ENCODE data around the gene CUBN.
A peak's percentile ranks its signal among the peaks of the same experiment; 100 is the strongest.

CUBN gene

GRCh38 chr10:17025444-17026295, 103.9 kb downstream of the CUBN start:
- TF ChIP-seq CTCF (IDR thresholded peaks at IDR 0.05; ENCODE audit: low read depth, low read length) = no peak
- H3K4me3 ChIP-seq (replicated peaks in 1 of 2; ENCODE audit: low read depth in 2 of 2, low read length in 2 of 2) = peak overlapping the region in 1 of 2 donors; percentile 16
- peak; percentile 96 to 99 for DNase-seq (ENCODE audit: low read depth in 2 of 2)

DNA sequence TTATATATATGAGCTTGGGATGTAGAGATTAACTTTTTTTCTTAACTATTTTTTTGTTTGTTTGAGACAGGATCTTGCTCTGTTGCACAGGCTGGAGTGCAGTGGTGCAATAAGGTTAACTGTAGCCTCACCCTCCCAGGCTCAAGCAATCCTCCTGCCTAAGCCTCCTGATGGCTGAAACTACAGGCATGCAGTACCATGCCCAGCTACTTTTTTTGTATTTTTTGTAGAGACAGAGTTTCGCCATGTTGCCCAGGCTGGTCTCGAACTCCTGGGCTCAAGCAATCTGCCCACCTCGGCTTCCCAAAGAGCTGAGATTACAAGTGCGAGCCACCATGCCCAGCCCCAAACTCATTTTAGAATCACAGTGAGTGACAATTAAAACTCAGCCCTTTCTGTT, 105.2 kb downstream of the CUBN start:
- TF ChIP-seq CTCF (IDR thresholded peaks at IDR 0.05; ENCODE audit: low read depth, low read length) = no peak
- H3K4me3 ChIP-seq (replicated peaks in 1 of 2; ENCODE audit: low read depth in 2 of 2, low read length in 2 of 2) = no peak overlapping the region
- no peak for DNase-seq (ENCODE audit: low read depth in 2 of 2)

DNA sequence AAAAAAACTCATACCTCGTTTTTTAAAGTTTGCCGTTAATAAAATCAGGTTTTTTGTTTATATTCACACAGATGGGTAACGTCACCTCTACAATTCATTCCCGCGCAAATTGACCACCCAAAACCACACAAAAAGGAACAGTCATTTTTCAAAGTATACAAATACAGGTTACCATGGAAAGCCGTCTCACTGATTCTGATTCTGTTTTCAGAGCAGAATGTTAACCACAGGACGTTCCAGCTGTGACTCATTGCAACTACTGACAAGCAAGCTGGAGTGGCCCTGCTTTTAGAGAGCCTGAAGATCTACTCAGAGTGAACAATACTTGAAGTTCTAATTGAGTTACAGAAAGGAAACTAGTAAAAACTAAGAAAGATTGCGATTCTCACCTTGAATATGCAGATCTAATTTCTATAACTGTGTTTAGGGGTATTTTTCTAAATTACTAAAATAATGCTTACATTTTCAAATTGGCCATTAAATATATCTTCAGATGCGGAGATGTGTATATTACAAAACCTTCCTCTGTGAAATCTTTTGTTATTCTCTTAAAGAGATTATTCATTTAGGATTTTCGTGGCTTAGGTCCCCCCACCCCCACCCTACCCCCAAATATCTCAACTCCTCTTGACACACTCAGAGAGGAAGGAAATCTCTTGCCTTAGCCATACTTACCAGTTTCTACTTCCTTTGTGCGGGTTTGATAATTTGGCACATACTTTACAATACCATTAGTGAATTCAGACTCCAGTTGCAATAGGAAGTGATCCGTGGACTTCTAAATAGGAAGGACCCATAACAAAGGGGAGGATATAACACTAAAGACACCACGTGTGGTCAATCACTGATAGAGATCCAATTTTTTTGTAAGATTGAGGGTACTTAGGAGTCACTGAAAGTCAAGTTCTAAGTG, 106.0 kb downstream of the CUBN start:
- peak overlapping the region in 1 of 2 donors; percentile 5 for H3K4me3 ChIP-seq (replicated peaks in 1 of 2; ENCODE audit: low read depth in 2 of 2, low read length in 2 of 2)
- peak; percentile 98 to 100 for DNase-seq (ENCODE audit: low read depth in 2 of 2)
- TF ChIP-seq CTCF (IDR thresholded peaks at IDR 0.05; ENCODE audit: low read depth, low read length) = no peak

GRCh38 chr10:17022896-17023295, 106.7 kb downstream of the CUBN start:
- no peak overlapping the region for H3K4me3 ChIP-seq (replicated peaks in 1 of 2; ENCODE audit: low read depth in 2 of 2, low read length in 2 of 2)
- DNase-seq (ENCODE audit: low read depth in 2 of 2) = peak in 1 of 2 donors; percentile 55

DNA sequence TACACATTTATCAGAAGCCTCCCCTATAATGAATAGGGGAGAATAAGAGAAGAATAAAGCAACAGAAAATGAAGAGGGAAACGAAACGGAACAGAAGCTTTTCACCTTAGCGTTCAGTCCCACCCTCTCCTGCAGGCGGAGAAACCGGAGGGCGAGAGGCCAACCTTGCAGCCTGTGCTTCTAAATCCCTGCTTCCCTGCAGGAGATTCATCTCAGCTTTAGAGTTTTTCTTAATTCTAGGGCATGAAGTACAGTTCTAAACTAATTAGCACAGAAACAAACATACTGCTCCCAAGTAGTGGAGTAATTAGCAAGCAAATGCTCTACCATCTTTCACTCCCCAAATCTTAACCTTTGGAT, 107.2 kb downstream of the CUBN start:
- H3K4me3 ChIP-seq (replicated peaks in 1 of 2; ENCODE audit: low read depth in 2 of 2, low read length in 2 of 2) = no peak overlapping the region
- no peak for TF ChIP-seq CTCF (IDR thresholded peaks at IDR 0.05; ENCODE audit: low read depth, low read length)
- DNase-seq (ENCODE audit: low read depth in 2 of 2) = no peak

More at GRCh38 chr10:17022896-17023295, 106.7 kb downstream of the CUBN start:
- no peak for TF ChIP-seq CTCF (IDR thresholded peaks at IDR 0.05; ENCODE audit: low read depth, low read length)

GRCh38 chr10:17021656-17022465, 107.8 kb downstream of the CUBN start:
- no peak for TF ChIP-seq CTCF (IDR thresholded peaks at IDR 0.05; ENCODE audit: low read depth, low read length)
- H3K4me3 ChIP-seq (replicated peaks in 1 of 2; ENCODE audit: low read depth in 2 of 2, low read length in 2 of 2) = no peak overlapping the region
- no peak for DNase-seq (ENCODE audit: low read depth in 2 of 2)
